ENCODE measurements around the gene CDH13.

DNA sequence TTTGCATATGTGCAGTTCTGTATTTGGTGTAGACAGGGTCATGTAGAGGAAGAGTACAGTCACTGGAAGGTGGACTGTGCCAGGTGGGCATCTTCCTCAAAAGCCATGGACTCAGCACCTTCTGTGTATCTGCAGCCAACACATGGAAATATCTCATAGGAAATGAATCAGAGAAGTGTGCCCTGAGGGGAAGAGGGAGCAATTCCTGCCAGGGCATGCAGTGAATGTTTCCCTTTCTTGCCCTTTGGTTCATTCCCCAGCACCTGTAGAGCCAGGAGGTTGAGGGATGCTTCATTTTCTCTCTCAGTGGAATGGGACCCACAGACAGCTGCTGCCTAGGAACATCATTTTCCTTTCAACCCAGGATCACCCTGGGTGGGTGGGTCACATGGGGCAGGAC is 1034.9 kb downstream of the CDH13 start:
- TF ChIP-seq, protein P1, sequence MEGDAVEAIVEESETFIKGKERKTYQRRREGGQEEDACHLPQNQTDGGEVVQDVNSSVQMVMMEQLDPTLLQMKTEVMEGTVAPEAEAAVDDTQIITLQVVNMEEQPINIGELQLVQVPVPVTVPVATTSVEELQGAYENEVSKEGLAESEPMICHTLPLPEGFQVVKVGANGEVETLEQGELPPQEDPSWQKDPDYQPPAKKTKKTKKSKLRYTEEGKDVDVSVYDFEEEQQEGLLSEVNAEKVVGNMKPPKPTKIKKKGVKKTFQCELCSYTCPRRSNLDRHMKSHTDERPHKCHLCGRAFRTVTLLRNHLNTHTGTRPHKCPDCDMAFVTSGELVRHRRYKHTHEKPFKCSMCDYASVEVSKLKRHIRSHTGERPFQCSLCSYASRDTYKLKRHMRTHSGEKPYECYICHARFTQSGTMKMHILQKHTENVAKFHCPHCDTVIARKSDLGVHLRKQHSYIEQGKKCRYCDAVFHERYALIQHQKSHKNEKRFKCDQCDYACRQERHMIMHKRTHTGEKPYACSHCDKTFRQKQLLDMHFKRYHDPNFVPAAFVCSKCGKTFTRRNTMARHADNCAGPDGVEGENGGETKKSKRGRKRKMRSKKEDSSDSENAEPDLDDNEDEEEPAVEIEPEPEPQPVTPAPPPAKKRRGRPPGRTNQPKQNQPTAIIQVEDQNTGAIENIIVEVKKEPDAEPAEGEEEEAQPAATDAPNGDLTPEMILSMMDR (IDR thresholded peaks at IDR 0.05): no peak
- TF ChIP-seq EP300 (IDR thresholded peaks at IDR 0.05) (no peak), POLR2A (IDR thresholded peaks at IDR 0.05) (no peak)
